ENCODE measurements around the gene LAMB1. TPM values are rescaled to one million over a fixed set of nuclear protein-coding genes. Genes with fewer than 3 reads are reported as not detected.

Gene LAMB1
- total RNA-seq, 1 experiment from 2014 or later = 169 TPM

- intact Hi-C loops (cut with micrococcal nuclease; ENCODE audit: unreplicated experiment) = no loop called here
- peaks cover 75% of the 10 kb centered on the region for H3K36me3 ChIP-seq (ENCODE audit: insufficient read depth, low read length, poor library complexity, severe bottlenecking)
- ChIA-PET POLR2A (ENCODE audit: low non-redundant PET) (no interaction called here), CTCF (no interaction called here)
- no peak overlapping the region for H3K4me3 ChIP-seq (ENCODE audit: low read depth, low read length, poor library complexity, severe bottlenecking)
- H3K27me3 ChIP-seq (replicated peaks; ENCODE audit: insufficient read depth, low read depth, low read length, poor library complexity) = no peaks in the 10 kb centered on the region
- H3K4me1 ChIP-seq (ENCODE audit: insufficient read depth, low read length, poor library complexity, severe bottlenecking) = no peaks in the 10 kb centered on the region
- DNase-seq (ENCODE audit: low spot score) = no peak
- TF ChIP-seq EZH2 (IDR thresholded peaks at IDR 0.05; ENCODE audit: borderline replicate concordance, low read depth, low read length, poor library complexity, severe bottlenecking) (no peak), CTCF (conservative IDR thresholded peaks at IDR 0.05; ENCODE audit: low read depth, low read length) (no peak)
- no peak overlapping the region for H3K27ac ChIP-seq (ENCODE audit: low read depth, low read length, poor library complexity, severe bottlenecking)
- H3K9me3 ChIP-seq (ENCODE audit: low read depth, low read length, poor library complexity, severe bottlenecking) = no peaks in the 10 kb centered on the region
- no TSS peak for BruUV-seq (replicated peaks)
These were observed 20.7 kb downstream of the LAMB1 start for GRCh38 chr7:107982042-107982840.

- no peaks in the 10 kb centered on the region for H3K4me1 ChIP-seq (ENCODE audit: insufficient read depth, low read length, poor library complexity, severe bottlenecking)
- peaks cover 74% of the 10 kb centered on the region for H3K36me3 ChIP-seq (ENCODE audit: insufficient read depth, low read length, poor library complexity, severe bottlenecking)
These were observed 21.5 kb downstream of the LAMB1 start for GRCh38 chr7:107981466-107981865.

GRCh38 chr7:107980671-107981190 is 22.2 kb downstream of the LAMB1 start:
- Histone ChIP-seq H3K4me3 (ENCODE audit: low read depth, low read length, poor library complexity, severe bottlenecking) (no peak overlapping the region), H3K4me1 (ENCODE audit: insufficient read depth, low read length, poor library complexity, severe bottlenecking) (no peaks in the 10 kb centered on the region), H3K27me3 (replicated peaks; ENCODE audit: insufficient read depth, low read depth, low read length, poor library complexity) (no peaks in the 10 kb centered on the region), H3K27ac (ENCODE audit: low read depth, low read length, poor library complexity, severe bottlenecking) (no peak overlapping the region), H3K9me3 (ENCODE audit: low read depth, low read length, poor library complexity, severe bottlenecking) (no peaks in the 10 kb centered on the region), H3K36me3 (ENCODE audit: insufficient read depth, low read length, poor library complexity, severe bottlenecking) (peaks cover 71% of the 10 kb centered on the region)
- TF ChIP-seq EZH2 (IDR thresholded peaks at IDR 0.05; ENCODE audit: borderline replicate concordance, low read depth, low read length, poor library complexity, severe bottlenecking) = no peak
- no peak for TF ChIP-seq CTCF (conservative IDR thresholded peaks at IDR 0.05; ENCODE audit: low read depth, low read length)
- intact Hi-C loops (cut with micrococcal nuclease; ENCODE audit: unreplicated experiment) = no loop called here
- POLR2A ChIA-PET (ENCODE audit: low non-redundant PET) = no interaction called here
- DNase-seq (ENCODE audit: low spot score) = no peak
- CTCF ChIA-PET = no interaction called here
- no TSS peak for BruUV-seq (replicated peaks)

More at GRCh38 chr7:107981466-107981865, 21.5 kb downstream of the LAMB1 start:
- intact Hi-C loops (cut with micrococcal nuclease; ENCODE audit: unreplicated experiment) = no loop called here
- Histone ChIP-seq H3K27ac (ENCODE audit: low read depth, low read length, poor library complexity, severe bottlenecking) (no peak overlapping the region), H3K27me3 (replicated peaks; ENCODE audit: insufficient read depth, low read depth, low read length, poor library complexity) (no peaks in the 10 kb centered on the region), H3K9me3 (ENCODE audit: low read depth, low read length, poor library complexity, severe bottlenecking) (no peaks in the 10 kb centered on the region), H3K4me3 (ENCODE audit: low read depth, low read length, poor library complexity, severe bottlenecking) (no peak overlapping the region)
- no TSS peak for BruUV-seq (replicated peaks)
- POLR2A ChIA-PET (ENCODE audit: low non-redundant PET) = no interaction called here
- DNase-seq (ENCODE audit: low spot score) = no peak
- no peak for TF ChIP-seq EZH2 (IDR thresholded peaks at IDR 0.05; ENCODE audit: borderline replicate concordance, low read depth, low read length, poor library complexity, severe bottlenecking)
- TF ChIP-seq CTCF (conservative IDR thresholded peaks at IDR 0.05; ENCODE audit: low read depth, low read length) = no peak
- CTCF ChIA-PET = no interaction called here
